Measurements from ENCODE around the gene MEGF10.
"Not testable (repeated sequence)": the region's sequence is repeated elsewhere in the genome, so short reads cannot be mapped to it uniquely, and the experiment has no call there.

The MEGF10 gene

GRCh38 chr5:127290946-127291693, 524 bp downstream of the MEGF10 start:
- no peaks in the 10 kb centered on the region for H3K36me3 ChIP-seq (ENCODE audit: insufficient read depth, low read length)
- no peaks in the 10 kb centered on the region for H3K9me3 ChIP-seq (ENCODE audit: low read length)
- peak overlapping the region; percentile 81 for H3K4me3 ChIP-seq (ENCODE audit: low read length)
- peaks cover 20% of the 10 kb centered on the region for H3K4me1 ChIP-seq (ENCODE audit: insufficient read depth, low read length)
- no peaks in the 10 kb centered on the region for H3K27me3 ChIP-seq (ENCODE audit: insufficient read depth, low read length)
- peak overlapping the region; percentile 93 for H2AFZ ChIP-seq (ENCODE audit: low read depth, low read length)

- Histone ChIP-seq H2AFZ (ENCODE audit: low read depth, low read length) (no peak overlapping the region), H3K9me3 (ENCODE audit: low read length) (no peaks in the 10 kb centered on the region), H3K36me3 (ENCODE audit: insufficient read depth, low read length) (no peaks in the 10 kb centered on the region), H3K27me3 (ENCODE audit: insufficient read depth, low read length) (no peaks in the 10 kb centered on the region), H3K4me1 (ENCODE audit: insufficient read depth, low read length) (peaks cover 20% of the 10 kb centered on the region), H3K4me3 (ENCODE audit: low read length) (peak overlapping the region; percentile 81)
Observed at GRCh38 chr5:127292030-127292735, 1.6 kb downstream of the MEGF10 start.

- no peak overlapping the region for H3K4me3 ChIP-seq (ENCODE audit: low read length)
- no peaks in the 10 kb centered on the region for H3K9me3 ChIP-seq (ENCODE audit: low read length)
- no peaks in the 10 kb centered on the region for H3K27me3 ChIP-seq (ENCODE audit: insufficient read depth, low read length)
Observed at GRCh38 chr5:127293373-127293772, 2.8 kb downstream of the MEGF10 start.

GRCh38 chr5:127294829-127295228, 4.2 kb downstream of the MEGF10 start:
- Histone ChIP-seq H3K27me3 (ENCODE audit: insufficient read depth, low read length) (no peaks in the 10 kb centered on the region), H3K9me3 (ENCODE audit: low read length) (no peaks in the 10 kb centered on the region), H3K4me3 (ENCODE audit: low read length) (no peak overlapping the region), H2AFZ (ENCODE audit: low read depth, low read length) (no peak overlapping the region), H3K4me1 (ENCODE audit: insufficient read depth, low read length) (peaks cover 42% of the 10 kb centered on the region), H3K36me3 (ENCODE audit: insufficient read depth, low read length) (no peaks in the 10 kb centered on the region)

More at GRCh38 chr5:127293373-127293772, 2.8 kb downstream of the MEGF10 start:
- Histone ChIP-seq H3K4me1 (ENCODE audit: insufficient read depth, low read length) (peaks cover 28% of the 10 kb centered on the region), H2AFZ (ENCODE audit: low read depth, low read length) (no peak overlapping the region), H3K36me3 (ENCODE audit: insufficient read depth, low read length) (no peaks in the 10 kb centered on the region)

- no peaks in the 10 kb centered on the region for H3K27me3 ChIP-seq (ENCODE audit: insufficient read depth, low read length)
- no peak overlapping the region for H2AFZ ChIP-seq (ENCODE audit: low read depth, low read length)
- H3K4me3 ChIP-seq (ENCODE audit: low read length): no peak overlapping the region
- peaks cover 49% of the 10 kb centered on the region for H3K4me1 ChIP-seq (ENCODE audit: insufficient read depth, low read length)
- no peaks in the 10 kb centered on the region for H3K9me3 ChIP-seq (ENCODE audit: low read length)
- no peaks in the 10 kb centered on the region for H3K36me3 ChIP-seq (ENCODE audit: insufficient read depth, low read length)
Observed at GRCh38 chr5:127295454-127295853, 4.9 kb downstream of the MEGF10 start.

GRCh38 chr5:127296321-127296720, 5.7 kb downstream of the MEGF10 start:
- H3K4me1 ChIP-seq (ENCODE audit: insufficient read depth, low read length): peaks cover 55% of the 10 kb centered on the region
- no peak overlapping the region for H3K4me3 ChIP-seq (ENCODE audit: low read length)
- no peak overlapping the region for H2AFZ ChIP-seq (ENCODE audit: low read depth, low read length)
- H3K27me3 ChIP-seq (ENCODE audit: insufficient read depth, low read length): no peaks in the 10 kb centered on the region
- no peaks in the 10 kb centered on the region for H3K36me3 ChIP-seq (ENCODE audit: insufficient read depth, low read length)
- no peaks in the 10 kb centered on the region for H3K9me3 ChIP-seq (ENCODE audit: low read length)

GRCh38 chr5:127296894-127297293, 6.3 kb downstream of the MEGF10 start:
- H3K27me3 ChIP-seq (ENCODE audit: insufficient read depth, low read length); H3K9me3 ChIP-seq (ENCODE audit: low read length); H2AFZ ChIP-seq (ENCODE audit: low read depth, low read length); H3K36me3 ChIP-seq (ENCODE audit: insufficient read depth, low read length); H3K4me3 ChIP-seq (ENCODE audit: low read length): not testable (repeated sequence)
- H3K4me1 ChIP-seq (ENCODE audit: insufficient read depth, low read length): peaks cover 51% of the 10 kb centered on the region

- no peaks in the 10 kb centered on the region for H3K27me3 ChIP-seq (ENCODE audit: insufficient read depth, low read length)
- no peaks in the 10 kb centered on the region for H3K36me3 ChIP-seq (ENCODE audit: insufficient read depth, low read length)
- H3K9me3 ChIP-seq (ENCODE audit: low read length): no peaks in the 10 kb centered on the region
- no peak overlapping the region for H2AFZ ChIP-seq (ENCODE audit: low read depth, low read length)
- H3K4me3 ChIP-seq (ENCODE audit: low read length): no peak overlapping the region
- H3K4me1 ChIP-seq (ENCODE audit: insufficient read depth, low read length): peaks cover 45% of the 10 kb centered on the region
Observed at GRCh38 chr5:127297348-127298035, 6.9 kb downstream of the MEGF10 start.

GRCh38 chr5:127298036-127298429, 7.4 kb downstream of the MEGF10 start:
- H3K9me3 ChIP-seq (ENCODE audit: low read length): no peaks in the 10 kb centered on the region
- H3K4me3 ChIP-seq (ENCODE audit: low read length): no peak overlapping the region
- H3K36me3 ChIP-seq (ENCODE audit: insufficient read depth, low read length): no peaks in the 10 kb centered on the region
- H3K4me1 ChIP-seq (ENCODE audit: insufficient read depth, low read length): peaks cover 39% of the 10 kb centered on the region
- no peaks in the 10 kb centered on the region for H3K27me3 ChIP-seq (ENCODE audit: insufficient read depth, low read length)
- H2AFZ ChIP-seq (ENCODE audit: low read depth, low read length): no peak overlapping the region

- no peak overlapping the region for H2AFZ ChIP-seq (ENCODE audit: low read depth, low read length)
- H3K27me3 ChIP-seq (ENCODE audit: insufficient read depth, low read length): no peaks in the 10 kb centered on the region
- no peaks in the 10 kb centered on the region for H3K36me3 ChIP-seq (ENCODE audit: insufficient read depth, low read length)
- no peaks in the 10 kb centered on the region for H3K9me3 ChIP-seq (ENCODE audit: low read length)
- H3K4me3 ChIP-seq (ENCODE audit: low read length): no peak overlapping the region
- H3K4me1 ChIP-seq (ENCODE audit: insufficient read depth, low read length): peaks cover 35% of the 10 kb centered on the region
Observed at GRCh38 chr5:127298656-127299055, 8.1 kb downstream of the MEGF10 start.

GRCh38 chr5:127299678-127300077, 9.1 kb downstream of the MEGF10 start:
- no peaks in the 10 kb centered on the region for H3K9me3 ChIP-seq (ENCODE audit: low read length)
- no peaks in the 10 kb centered on the region for H3K36me3 ChIP-seq (ENCODE audit: insufficient read depth, low read length)
- H2AFZ ChIP-seq (ENCODE audit: low read depth, low read length): no peak overlapping the region
- H3K27me3 ChIP-seq (ENCODE audit: insufficient read depth, low read length): no peaks in the 10 kb centered on the region
- no peak overlapping the region for H3K4me3 ChIP-seq (ENCODE audit: low read length)
- peaks cover 35% of the 10 kb centered on the region for H3K4me1 ChIP-seq (ENCODE audit: insufficient read depth, low read length)

- H2AFZ ChIP-seq (ENCODE audit: low read depth, low read length): no peak overlapping the region
- no peaks in the 10 kb centered on the region for H3K9me3 ChIP-seq (ENCODE audit: low read length)
- no peaks in the 10 kb centered on the region for H3K27me3 ChIP-seq (ENCODE audit: insufficient read depth, low read length)
- H3K4me1 ChIP-seq (ENCODE audit: insufficient read depth, low read length): peaks cover 35% of the 10 kb centered on the region
- no peak overlapping the region for H3K4me3 ChIP-seq (ENCODE audit: low read length)
- H3K36me3 ChIP-seq (ENCODE audit: insufficient read depth, low read length): no peaks in the 10 kb centered on the region
Observed at GRCh38 chr5:127302509-127302908, 11.9 kb downstream of the MEGF10 start.

GRCh38 chr5:127303404-127303803, 12.8 kb downstream of the MEGF10 start:
- Histone ChIP-seq H3K36me3 (ENCODE audit: insufficient read depth, low read length) (no peaks in the 10 kb centered on the region), H3K27me3 (ENCODE audit: insufficient read depth, low read length) (no peaks in the 10 kb centered on the region), H3K4me3 (ENCODE audit: low read length) (no peak overlapping the region), H3K4me1 (ENCODE audit: insufficient read depth, low read length) (peaks cover 27% of the 10 kb centered on the region), H3K9me3 (ENCODE audit: low read length) (no peaks in the 10 kb centered on the region), H2AFZ (ENCODE audit: low read depth, low read length) (no peak overlapping the region)
